Cerebellar cortex (tissue), 1 donor: ENCODE results near the gene HAUS7.

Experiments
- DNase-seq: peaks from one replicate; pipeline ENCODE4 v3.0.0-alpha.2; 2015; ENCODE audit warnings: low spot score

The HAUS7 gene

GRCh38 chrX:153476666-153477363, 6.4 kb upstream of the HAUS7 start:
- DNase-seq, result no peak

GRCh38 chrX:153475751-153476281, 5.4 kb upstream of the HAUS7 start:
- DNase-seq, result no peak

DNA sequence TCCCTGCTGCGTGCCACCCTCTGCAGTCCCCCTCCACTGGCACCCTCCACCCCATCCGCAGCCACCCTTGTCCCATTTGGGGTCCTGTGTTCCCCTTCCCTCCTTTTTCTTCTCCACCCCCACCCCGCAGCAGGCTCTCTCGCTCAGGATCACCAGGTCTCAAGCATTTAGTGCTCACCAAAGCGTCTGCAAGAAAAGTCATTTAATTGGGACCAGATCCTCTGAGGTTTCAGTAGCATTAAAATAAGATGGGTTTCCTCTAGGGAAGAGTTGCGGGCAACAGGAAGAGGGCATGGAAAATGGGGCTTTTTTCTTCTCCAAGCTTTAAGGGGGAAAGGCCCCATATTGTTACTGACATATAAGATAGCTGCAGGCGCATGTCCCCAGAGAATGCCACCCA, 4.9 kb upstream of the HAUS7 start:
- no peak for DNase-seq

GRCh38 chrX:153474718-153475117, 4.3 kb upstream of the HAUS7 start:
- DNase-seq, result no peak

- DNase-seq, result no peak
Observed at GRCh38 chrX:153474266-153474665, 3.9 kb upstream of the HAUS7 start.

DNA sequence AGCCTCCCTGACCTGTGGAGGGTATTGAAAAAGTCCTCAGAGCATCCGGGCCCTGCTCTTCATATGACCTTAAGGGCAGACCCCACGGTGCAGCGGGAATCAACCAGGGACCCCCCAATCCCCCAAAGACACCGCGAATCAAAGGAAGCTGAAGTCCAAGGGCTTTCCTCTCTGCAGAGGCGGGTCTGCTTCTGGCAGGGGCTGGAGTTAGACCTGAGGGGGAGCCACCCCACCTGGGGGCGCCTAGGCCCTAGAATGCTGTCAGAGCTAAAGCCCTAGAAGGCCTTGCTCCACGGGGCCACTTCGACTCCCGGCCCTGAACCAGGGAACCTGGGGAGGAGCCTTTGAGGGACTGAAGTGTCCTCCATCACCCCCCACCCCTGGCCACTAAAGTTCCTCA, 2.8 kb upstream of the HAUS7 start:
- no peak for DNase-seq

DNA sequence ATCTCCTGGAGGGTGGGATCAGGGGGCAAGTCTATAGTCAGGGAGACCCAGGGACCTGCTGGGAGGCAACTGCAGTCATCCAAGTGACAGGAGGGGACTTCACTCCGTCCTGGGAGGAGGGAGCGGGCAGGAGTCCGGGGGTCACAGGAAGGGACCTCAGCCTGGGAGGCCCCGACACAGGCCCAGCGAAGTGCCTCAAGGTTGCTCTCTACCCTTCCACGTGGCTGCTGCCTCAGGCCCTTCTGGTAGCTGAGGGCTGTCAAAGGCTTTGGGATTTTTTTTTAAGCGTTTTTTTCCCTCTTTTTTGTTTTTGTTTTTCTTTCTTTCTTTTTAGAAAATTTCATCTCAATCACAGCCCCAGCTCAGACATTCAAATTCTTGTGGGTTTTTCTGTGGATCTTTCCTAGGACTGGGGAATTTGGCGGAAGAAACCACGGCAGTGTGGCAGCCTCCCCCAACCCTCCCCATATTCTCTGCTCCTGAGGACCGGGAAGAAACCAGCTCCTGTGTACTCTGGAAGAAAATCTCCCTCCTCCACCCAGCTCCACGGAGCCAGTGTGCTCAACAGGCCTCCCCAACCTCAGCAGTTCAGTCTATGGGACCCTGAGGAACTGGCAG, 1.4 kb upstream of the HAUS7 start:
- DNase-seq, result no peak

- DNase-seq, result peak; percentile 2
Observed at GRCh38 chrX:153469811-153470410, 465 bp downstream of the HAUS7 start.

- no peak for DNase-seq
Observed at GRCh38 chrX:153468008-153468580, 2.3 kb downstream of the HAUS7 start.

- no peak for DNase-seq
Observed at GRCh38 chrX:153465691-153466380, 4.5 kb downstream of the HAUS7 start.

GRCh38 chrX:153464116-153464515, 6.3 kb downstream of the HAUS7 start:
- DNase-seq, result no peak

DNA sequence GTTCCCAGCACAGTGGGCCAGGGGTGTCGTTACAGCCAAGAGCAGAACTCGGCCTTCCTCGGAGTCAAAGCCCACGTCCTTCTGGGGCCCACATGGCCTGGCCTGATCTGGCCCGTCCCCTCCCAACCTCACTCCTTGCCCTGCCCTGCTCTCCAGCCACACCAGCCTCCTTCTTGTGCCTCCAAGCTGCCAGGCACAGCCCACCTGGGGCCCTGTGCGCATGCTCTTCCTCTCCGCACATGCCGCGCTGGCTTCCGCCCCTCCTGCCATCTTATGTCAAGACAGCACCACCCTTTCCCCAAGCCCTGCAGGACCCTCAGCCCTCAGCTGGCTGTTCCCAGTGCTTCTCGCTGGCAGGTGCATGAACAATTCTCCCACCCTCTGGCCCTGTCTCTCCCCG, 6.8 kb downstream of the HAUS7 start:
- no peak for DNase-seq

- no peak for DNase-seq
Observed at GRCh38 chrX:153463031-153463430, 7.3 kb downstream of the HAUS7 start.

GRCh38 chrX:153462291-153462690, 8.1 kb downstream of the HAUS7 start:
- no peak for DNase-seq

DNA sequence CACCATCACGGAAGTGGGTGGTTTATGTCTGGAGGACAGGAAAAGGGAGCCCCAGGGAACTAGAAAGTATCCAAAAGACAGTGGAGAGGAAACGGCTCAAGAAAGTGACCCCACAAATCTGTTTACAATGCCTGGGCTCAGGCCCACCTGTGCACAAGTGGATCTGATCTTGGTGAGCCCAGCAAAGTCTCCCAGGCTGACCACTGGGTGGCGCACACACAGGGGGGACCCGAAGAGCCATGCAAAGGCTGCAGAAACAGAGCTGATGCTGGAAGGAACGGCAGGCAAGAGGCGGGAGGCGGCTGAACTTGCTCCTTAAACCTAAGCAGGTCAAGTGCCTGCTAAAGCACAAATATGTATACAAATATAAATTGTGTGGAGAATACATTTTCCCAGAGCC, 9.6 kb downstream of the HAUS7 start:
- peak; percentile 54 for DNase-seq

DNA sequence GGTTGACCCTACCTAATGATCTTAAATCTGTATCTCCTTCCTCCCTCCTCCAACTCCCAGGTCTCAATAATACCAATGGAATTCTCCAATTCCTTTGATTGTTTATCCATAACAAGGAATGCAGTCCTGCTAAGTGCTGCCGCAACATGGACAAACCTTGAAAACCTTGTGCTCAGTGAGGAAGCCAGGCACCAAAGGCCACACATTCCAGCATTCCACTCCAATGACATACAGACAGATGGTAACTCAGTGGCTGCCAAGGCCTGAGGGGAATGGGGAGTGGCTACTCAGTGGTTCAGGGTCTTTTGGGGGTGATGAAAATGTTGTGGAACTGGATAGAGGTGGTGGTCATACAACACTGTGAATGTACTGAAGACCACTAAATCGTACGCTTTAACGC, 10.4 kb downstream of the HAUS7 start:
- DNase-seq, result no peak

GRCh38 chrX:153458476-153458875, 11.9 kb downstream of the HAUS7 start:
- DNase-seq, result no peak

GRCh38 chrX:153457827-153458466, 12.4 kb downstream of the HAUS7 start:
- no peak for DNase-seq

GRCh38 chrX:153457136-153457825, 13.1 kb downstream of the HAUS7 start:
- no peak for DNase-seq

DNA sequence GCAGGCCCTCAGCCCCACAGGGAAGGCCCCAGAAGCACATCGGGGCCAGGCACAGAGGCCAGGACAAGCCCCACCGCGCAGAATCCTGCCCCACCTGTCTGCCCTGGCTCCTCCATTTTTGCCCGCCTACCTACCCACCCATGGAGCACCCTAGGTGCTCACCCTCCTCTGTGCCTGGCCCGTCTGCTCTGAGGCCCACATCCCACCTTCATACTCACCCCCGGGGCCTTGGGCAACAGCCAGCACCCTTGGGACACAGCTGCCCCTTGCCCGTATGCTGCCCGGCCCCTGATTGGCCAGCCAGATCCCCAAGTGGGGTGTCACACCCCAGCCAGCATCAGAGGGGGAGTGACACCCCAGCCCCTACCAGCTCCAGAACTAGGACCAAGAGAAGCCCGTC, 13.7 kb downstream of the HAUS7 start:
- no peak for DNase-seq

- no peak for DNase-seq
Observed at GRCh38 chrX:153456161-153456560, 14.2 kb downstream of the HAUS7 start.
